ENCODE data around the gene ATXN1L. TPM values are rescaled to one million over a fixed set of nuclear protein-coding genes. Genes with fewer than 3 reads are reported as not detected.

The ATXN1L gene
- total and polyA plus RNA-seq, 4 donors: 5.7 to 15.0 (median 8.5) TPM

- no peaks in the 10 kb centered on the region for H3K9me3 ChIP-seq (ENCODE audit: control insufficient read depth in 4 of 4, low read length in 3 of 4)
- WGBS: 90% methylated on average over 5 of the region's 5 CpGs
- no peaks in the 10 kb centered on the region for H3K36me3 ChIP-seq (ENCODE audit: control insufficient read depth in 4 of 4, insufficient read depth in 3 of 4, low read depth in 1 of 4, low read length in 3 of 4)
- DNase-seq (ENCODE audit: low spot score): no peak
- H3K4me3 ChIP-seq (ENCODE audit: low read depth in 1 of 3, low read length in 3 of 3): no peak overlapping the region
- H3K27me3 ChIP-seq (ENCODE audit: control insufficient read depth in 4 of 4, insufficient read depth in 4 of 4, low read length in 3 of 4): no peaks in the 10 kb centered on the region
- no peak overlapping the region for H3K9ac ChIP-seq (ENCODE audit: low read depth in 1 of 2, low read length in 2 of 2)
- TF ChIP-seq HNF4A (conservative IDR thresholded peaks at IDR 0.05) (no peak), ATF3 (IDR thresholded peaks at IDR 0.05) (no peak), FOXA2 (IDR thresholded peaks at IDR 0.05) (no peak), MAX (IDR thresholded peaks at IDR 0.05) (no peak), YY1 (IDR thresholded peaks at IDR 0.05) (no peak), HNF4G (IDR thresholded peaks at IDR 0.05) (no peak), RAD21 (IDR thresholded peaks at IDR 0.05) (no peak), GABPA (IDR thresholded peaks at IDR 0.05 in 1 of 2, conservative IDR thresholded peaks at IDR 0.05 in 1 of 2) (no peak), TAF1 (conservative IDR thresholded peaks at IDR 0.05) (no peak), JUND (IDR thresholded peaks at IDR 0.05) (no peak), EGR1 (IDR thresholded peaks at IDR 0.05; ENCODE audit: low read depth in 2 of 2) (no peak), CTCF (IDR thresholded peaks at IDR 0.05; ENCODE audit: low read depth, low read length, missing input control) (no peak), REST (IDR thresholded peaks at IDR 0.05) (no peak), SP1 (IDR thresholded peaks at IDR 0.05) (no peak)
- H3K4me1 ChIP-seq (ENCODE audit: control insufficient read depth in 4 of 4, insufficient read depth in 4 of 4, low read length in 3 of 4): peaks cover 0 to 16% (median 0%) of the 10 kb centered on the region in 4 donors
- H3K27ac ChIP-seq (ENCODE audit: low read depth in 1 of 2, low read length in 2 of 2): no peak overlapping the region
These were observed 57.0 kb downstream of the ATXN1L start for GRCh38 chr16:71902656-71903365.

GRCh38 chr16:71903608-71904007 is 57.8 kb downstream of the ATXN1L start:
- Histone ChIP-seq H3K4me3 (ENCODE audit: low read depth in 1 of 3, low read length in 3 of 3) (no peak overlapping the region), H3K9ac (ENCODE audit: low read depth in 1 of 2, low read length in 2 of 2) (no peak overlapping the region), H3K27me3 (ENCODE audit: control insufficient read depth in 4 of 4, insufficient read depth in 4 of 4, low read length in 3 of 4) (no peaks in the 10 kb centered on the region), H3K36me3 (ENCODE audit: control insufficient read depth in 4 of 4, insufficient read depth in 3 of 4, low read depth in 1 of 4, low read length in 3 of 4) (no peaks in the 10 kb centered on the region), H3K27ac (ENCODE audit: low read depth in 1 of 2, low read length in 2 of 2) (no peak overlapping the region), H3K9me3 (ENCODE audit: control insufficient read depth in 4 of 4, low read length in 3 of 4) (no peaks in the 10 kb centered on the region), H3K4me1 (ENCODE audit: control insufficient read depth in 4 of 4, insufficient read depth in 4 of 4, low read length in 3 of 4) (peaks cover 0 to 15% (median under 1%) of the 10 kb centered on the region in 4 donors)
- 86% methylated on average over 2 of the region's 2 CpGs for WGBS
- no peak for DNase-seq (ENCODE audit: low spot score)
- TF ChIP-seq REST (IDR thresholded peaks at IDR 0.05) (no peak), RXRA (IDR thresholded peaks at IDR 0.05) (no peak), HNF4G (IDR thresholded peaks at IDR 0.05) (no peak), NR2F2 (IDR thresholded peaks at IDR 0.05) (no peak)
